ENCODE measurements around the gene AGBL1.
"Not testable (repeated sequence)": the region's sequence is repeated elsewhere in the genome, so short reads cannot be mapped to it uniquely, and the experiment has no call there.

AGBL1 gene

GRCh38 chr15:86876387-86876944 lies 796.8 kb downstream of the AGBL1 start:
- Histone ChIP-seq H4K20me1 (no peaks in the 10 kb centered on the region), H3K4me3 (no peak overlapping the region), H3K4me2 (no peak overlapping the region), H3K27me3 (no peaks in the 10 kb centered on the region), H3K9me3 (replicated peaks in 1 of 11) (no peaks in the 10 kb centered on the region), H3K27ac (no peak overlapping the region), H3K4me1 (no peaks in the 10 kb centered on the region; a peak in 1 of 20 replicates), H3K36me3 (no peaks in the 10 kb centered on the region), H3K9ac (no peak overlapping the region)
- TF ChIP-seq Cebpa-rat (IDR thresholded peaks at IDR 0.05): no peak

- H3K27ac ChIP-seq: no peak overlapping the region
- H3K9ac ChIP-seq: no peak overlapping the region
- no peaks in the 10 kb centered on the region; a peak in 1 of 20 replicates for H3K4me1 ChIP-seq
- TF ChIP-seq Cebpa-rat (IDR thresholded peaks at IDR 0.05): no peak
- H3K36me3 ChIP-seq: no peaks in the 10 kb centered on the region
- no peaks in the 10 kb centered on the region for H3K27me3 ChIP-seq
- H3K4me2 ChIP-seq: no peak overlapping the region
- no peaks in the 10 kb centered on the region for H3K9me3 ChIP-seq (replicated peaks in 1 of 11)
- H3K4me3 ChIP-seq: no peak overlapping the region
- no peaks in the 10 kb centered on the region for H4K20me1 ChIP-seq
Measured at GRCh38 chr15:86877171-86877631, 797.5 kb downstream of the AGBL1 start.

GRCh38 chr15:86878844-86879243 lies 799.2 kb downstream of the AGBL1 start:
- H3K9ac ChIP-seq; H3K36me3 ChIP-seq; H3K27ac ChIP-seq; H4K20me1 ChIP-seq; H3K4me1 ChIP-seq; H3K4me3 ChIP-seq; H3K9me3 ChIP-seq (replicated peaks in 1 of 11); H3K27me3 ChIP-seq; H3K4me2 ChIP-seq: not testable (repeated sequence)

GRCh38 chr15:86879250-86880229 lies 799.9 kb downstream of the AGBL1 start:
- no peaks in the 10 kb centered on the region for H3K36me3 ChIP-seq
- no peaks in the 10 kb centered on the region; a peak in 1 of 20 replicates for H3K4me1 ChIP-seq
- no peaks in the 10 kb centered on the region for H4K20me1 ChIP-seq
- no peaks in the 10 kb centered on the region for H3K27me3 ChIP-seq
- H3K4me2 ChIP-seq: no peak overlapping the region; a peak in 1 of 22 replicates
- TF ChIP-seq Cebpa-rat (IDR thresholded peaks at IDR 0.05): no peak
- no peak overlapping the region for H3K27ac ChIP-seq
- no peaks in the 10 kb centered on the region for H3K9me3 ChIP-seq (replicated peaks in 1 of 11)
- H3K4me3 ChIP-seq: no peak overlapping the region
- no peak overlapping the region for H3K9ac ChIP-seq

GRCh38 chr15:86885616-86886015 lies 805.9 kb downstream of the AGBL1 start:
- H3K27ac ChIP-seq: no peak overlapping the region
- no peaks in the 10 kb centered on the region for H3K27me3 ChIP-seq
- H3K36me3 ChIP-seq: no peaks in the 10 kb centered on the region
- no peak for TF ChIP-seq Cebpa-rat (IDR thresholded peaks at IDR 0.05)
- H3K9me3 ChIP-seq (replicated peaks in 1 of 11): no peaks in the 10 kb centered on the region
- H3K4me2 ChIP-seq: no peak overlapping the region
- no peaks in the 10 kb centered on the region for H3K4me1 ChIP-seq
- H3K4me3 ChIP-seq: no peak overlapping the region
- no peaks in the 10 kb centered on the region for H4K20me1 ChIP-seq
- no peak overlapping the region for H3K9ac ChIP-seq

GRCh38 chr15:86892774-86893449 lies 813.2 kb downstream of the AGBL1 start:
- no peak overlapping the region for H3K27ac ChIP-seq
- no peaks in the 10 kb centered on the region for H3K27me3 ChIP-seq
- no peaks in the 10 kb centered on the region for H3K9me3 ChIP-seq (replicated peaks in 1 of 11)
- no peaks in the 10 kb centered on the region for H3K4me1 ChIP-seq
- H4K20me1 ChIP-seq: no peaks in the 10 kb centered on the region
- no peaks in the 10 kb centered on the region for H3K36me3 ChIP-seq
- no peak for TF ChIP-seq Cebpa-rat (IDR thresholded peaks at IDR 0.05)
- no peak overlapping the region for H3K4me3 ChIP-seq
- H3K4me2 ChIP-seq: no peak overlapping the region
- H3K9ac ChIP-seq: no peak overlapping the region

GRCh38 chr15:86894269-86894668 lies 814.6 kb downstream of the AGBL1 start:
- no peak for TF ChIP-seq Cebpa-rat (IDR thresholded peaks at IDR 0.05)
- Histone ChIP-seq H3K9ac (no peak overlapping the region), H3K4me1 (no peaks in the 10 kb centered on the region), H4K20me1 (no peaks in the 10 kb centered on the region), H3K27me3 (no peaks in the 10 kb centered on the region), H3K4me2 (no peak overlapping the region), H3K36me3 (no peaks in the 10 kb centered on the region), H3K27ac (no peak overlapping the region), H3K9me3 (replicated peaks in 1 of 11) (peaks cover 0 to 6% (median 3%) of the 10 kb centered on the region in 11 experiments; a peak in 6 of 22 replicates), H3K4me3 (no peak overlapping the region)

GRCh38 chr15:86903642-86904421 lies 824.2 kb downstream of the AGBL1 start:
- Histone ChIP-seq H3K4me3 (no peak overlapping the region), H3K9me3 (replicated peaks in 1 of 11) (peaks cover 0 to 6% (median 3%) of the 10 kb centered on the region in 11 experiments; a peak in 6 of 22 replicates), H3K36me3 (no peaks in the 10 kb centered on the region), H3K27me3 (no peaks in the 10 kb centered on the region), H3K9ac (no peak overlapping the region), H3K27ac (no peak overlapping the region), H3K4me2 (no peak overlapping the region), H3K4me1 (no peaks in the 10 kb centered on the region), H4K20me1 (no peaks in the 10 kb centered on the region)
- no peak for TF ChIP-seq Cebpa-rat (IDR thresholded peaks at IDR 0.05)

Data from BLaER1 treated with 17β-estradiol and CSF1 and Interleukin-3, amounts not matched to agents 10 nM and 100 nM (cell line).